Stomach (tissue), 9 donors: Measurements from ENCODE around the gene AGTRAP. TPM values are rescaled to one million over a fixed set of nuclear protein-coding genes. Genes with fewer than 3 reads are reported as not detected.

Source experiments
- DNase-seq, 2 donors: peaks; one replicate each; pipeline versions ENCODE4 v3.0.0 to v3.0.0-alpha.2; 2013 to 2019
- H3K27ac ChIP-seq, 5 donors: fragments of 200-600 bp in 4 of 5; sonication (generic) in 4 of 5; one replicate each; pipeline ENCODE4 v1.5.1; 2013 to 2019; ENCODE audit warnings: mild to moderate bottlenecking in 1 of 5, moderate library complexity in 1 of 5
- H3K27me3 ChIP-seq, 3 donors: fragments of 200-600 bp; sonication (generic); one replicate each; pipeline ENCODE4 v1.5.1; 2017 to 2019; ENCODE audit warnings: mixed run types in 1 of 3
- H3K36me3 ChIP-seq, 4 donors: fragments of 200-600 bp; sonication (generic); 1 replicate in 3 of 4; 2 replicates in 1 of 4; pipeline ENCODE4 v1.5.1; 2016 to 2019
- H3K4me1 ChIP-seq, 4 donors: fragments of 200-600 bp; sonication (generic); one replicate each; pipeline ENCODE4 v1.5.1; 2016 to 2019
- H3K4me3 ChIP-seq, 4 donors: fragments of 200-600 bp; sonication (generic) in 3 of 4; one replicate each; pipeline ENCODE4 v1.5.1; 2016 to 2019; ENCODE audit warnings: mild to moderate bottlenecking in 1 of 4
- H3K9me3 ChIP-seq, 4 donors: fragments of 200-600 bp; sonication (generic); one replicate each; pipeline ENCODE4 v1.5.1; 2016 to 2019
- EP300 ChIP-seq: sonication (generic); formaldehyde crosslinking; IDR thresholded peaks from one replicate; pipeline ENCODE4 v1.6.1; 2017; ENCODE audit warnings: antibody characterized with exemption
- POLR2A ChIP-seq, 4 donors: fragments of 450-650 bp; IDR thresholded peaks; one replicate each; pipeline ENCODE4 v1.6.1; 2016; ENCODE audit warnings: antibody characterized with exemption in 4 of 4, control low read depth in 2 of 4, mild to moderate bottlenecking in 1 of 4, moderate library complexity in 1 of 4
- POLR2AphosphoS5 ChIP-seq, 3 donors: sonication (generic); formaldehyde crosslinking; IDR thresholded peaks; one replicate each; pipeline ENCODE4 v1.6.1; 2016; ENCODE audit warnings: antibody characterized with exemption in 3 of 3
- WGBS, 5 donors: extraction: QIAGEN DNeasy Blood & Tissue Kit in 3 of 5; methylation state at CpG; one replicate each; pipeline versions ENCODE4 v1.1.5 to v1.1.7; 2013 to 2018; 5-methylcytosine and 5-hydroxymethylcytosine counted together
- intact Hi-C: fragments of 100-400 bp; cut with DNase I; formaldehyde crosslinking; loops from one replicate; pipeline ENCODE4 v1.15.1; 2023; ENCODE audit warnings: low total_unique reads
- polyA plus RNA-seq, 3 donors: library from polyadenylated mRNA; stranded (reverse); fragments of 200-250 nt; gene quantifications; one replicate each; pipeline ENCODE4 v1.2.3, GENCODE V29; 2013
- total RNA-seq, 5 donors: library from RNA; depleted of rRNA; stranded (reverse); fragments of >200 nt; gene quantifications; one replicate each; pipeline versions ENCODE4 v1.1.0 to v1.2.3, GENCODE V29; 2014 to 2016
- TF ChIP-seq, protein P1 (sequence below), 7 experiments: fragments of 450-650 bp in 4 of 7; fragments of 200-600 bp in 3 of 7; sonication (generic) in 3 of 7; IDR thresholded peaks; one replicate each; pipeline ENCODE4 v1.5.1; 2016 to 2019; ENCODE audit warnings: antibody characterized with exemption in 7 of 7, control low read depth in 2 of 7, mild to moderate bottlenecking in 1 of 7
- donor health status: healthy with polysubstance abuse.
- donor health status: Bipolar disorder and iron deficiency.
- donor health status: healthy.

AGTRAP gene
- total and polyA plus RNA-seq, 8 donors = 4.1 to 76.3 (median 30.2) TPM

GRCh38 chr1:11753555-11754208 lies 17.7 kb downstream of the AGTRAP start:
- no peaks in the 10 kb centered on the region for H3K9me3 ChIP-seq
- intact Hi-C loops = no loop called here
- H3K36me3 ChIP-seq = peaks cover 9 to 29% (median 28%) of the 10 kb centered on the region in 4 donors
- peaks cover 0 to 8% (median 2%) of the 10 kb centered on the region in 4 donors for H3K4me1 ChIP-seq
- DNase-seq = no peak
- TF ChIP-seq POLR2AphosphoS5 (IDR thresholded peaks at IDR 0.05) (no peak), EP300 (no peak), POLR2A (IDR thresholded peaks at IDR 0.05) (no peak)
- TF ChIP-seq, protein P1, sequence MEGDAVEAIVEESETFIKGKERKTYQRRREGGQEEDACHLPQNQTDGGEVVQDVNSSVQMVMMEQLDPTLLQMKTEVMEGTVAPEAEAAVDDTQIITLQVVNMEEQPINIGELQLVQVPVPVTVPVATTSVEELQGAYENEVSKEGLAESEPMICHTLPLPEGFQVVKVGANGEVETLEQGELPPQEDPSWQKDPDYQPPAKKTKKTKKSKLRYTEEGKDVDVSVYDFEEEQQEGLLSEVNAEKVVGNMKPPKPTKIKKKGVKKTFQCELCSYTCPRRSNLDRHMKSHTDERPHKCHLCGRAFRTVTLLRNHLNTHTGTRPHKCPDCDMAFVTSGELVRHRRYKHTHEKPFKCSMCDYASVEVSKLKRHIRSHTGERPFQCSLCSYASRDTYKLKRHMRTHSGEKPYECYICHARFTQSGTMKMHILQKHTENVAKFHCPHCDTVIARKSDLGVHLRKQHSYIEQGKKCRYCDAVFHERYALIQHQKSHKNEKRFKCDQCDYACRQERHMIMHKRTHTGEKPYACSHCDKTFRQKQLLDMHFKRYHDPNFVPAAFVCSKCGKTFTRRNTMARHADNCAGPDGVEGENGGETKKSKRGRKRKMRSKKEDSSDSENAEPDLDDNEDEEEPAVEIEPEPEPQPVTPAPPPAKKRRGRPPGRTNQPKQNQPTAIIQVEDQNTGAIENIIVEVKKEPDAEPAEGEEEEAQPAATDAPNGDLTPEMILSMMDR (IDR thresholded peaks at IDR 0.05) = no peak
- H3K4me3 ChIP-seq = no peak overlapping the region
- H3K27ac ChIP-seq = no peak overlapping the region
- 39 to 59% (median 49%) methylated on average over 7 of the region's 7 CpGs for WGBS, 5 donors
- H3K27me3 ChIP-seq = peaks cover 0 to 1% (median 0%) of the 10 kb centered on the region in 3 donors

- peaks cover 0 to 4% (median 3%) of the 10 kb centered on the region in 4 donors for H3K4me1 ChIP-seq
- no peak overlapping the region for H3K27ac ChIP-seq
- WGBS, 5 donors = 89 to 100% (median 98%) methylated on average over 1 of the region's 1 CpG
- no peaks in the 10 kb centered on the region for H3K9me3 ChIP-seq
- H3K36me3 ChIP-seq = no peaks in the 10 kb centered on the region
- DNase-seq = no peak
- TF ChIP-seq, protein P1 (IDR thresholded peaks at IDR 0.05) = no peak
- TF ChIP-seq POLR2AphosphoS5 (IDR thresholded peaks at IDR 0.05) = no peak
- no peak for TF ChIP-seq POLR2A (IDR thresholded peaks at IDR 0.05)
- no peak for TF ChIP-seq EP300
- intact Hi-C loops = no loop called here
- H3K4me3 ChIP-seq = no peak overlapping the region
- H3K27me3 ChIP-seq = peaks cover 0 to 26% (median 10%) of the 10 kb centered on the region in 3 donors
Measured at GRCh38 chr1:11757047-11757446, 21.1 kb downstream of the AGTRAP start.

GRCh38 chr1:11759791-11760190 lies 23.9 kb downstream of the AGTRAP start:
- TF ChIP-seq EP300 (no peak), POLR2A (IDR thresholded peaks at IDR 0.05) (no peak), POLR2AphosphoS5 (IDR thresholded peaks at IDR 0.05) (no peak)
- TF ChIP-seq, protein P1 (IDR thresholded peaks at IDR 0.05) = no peak
- WGBS, 5 donors = 88 to 95% (median 90%) methylated on average over 4 of the region's 4 CpGs
- H3K9me3 ChIP-seq = no peaks in the 10 kb centered on the region

DNA sequence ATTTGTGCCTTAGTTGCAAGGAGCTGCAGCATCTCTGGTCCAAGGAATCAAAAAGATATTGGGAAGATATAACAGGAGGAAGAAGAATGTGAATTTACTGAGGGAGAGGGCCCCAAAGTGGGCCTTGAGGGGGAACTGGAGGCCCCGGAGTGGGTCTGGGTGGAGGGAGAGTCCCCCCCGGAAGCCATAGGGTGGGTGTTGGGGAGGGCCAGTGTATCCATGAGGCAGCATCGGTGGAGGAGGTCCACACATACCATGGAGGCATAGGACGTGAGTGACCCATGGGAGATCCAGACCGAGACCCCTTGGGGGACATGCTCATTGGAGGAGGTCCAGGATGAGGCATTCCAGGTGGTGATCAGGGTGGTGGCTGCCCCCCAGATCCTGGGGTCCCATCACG lies 25.3 kb downstream of the AGTRAP start:
- DNase-seq = no peak
- intact Hi-C loops = no loop called here
- TF ChIP-seq, protein P1 (IDR thresholded peaks at IDR 0.05) = no peak
- TF ChIP-seq EP300 (no peak), POLR2AphosphoS5 (IDR thresholded peaks at IDR 0.05) (no peak), POLR2A (IDR thresholded peaks at IDR 0.05) (no peak)
- Histone ChIP-seq H3K27ac (no peak overlapping the region), H3K4me1 (peaks cover 0 to 8% (median 6%) of the 10 kb centered on the region in 4 donors), H3K4me3 (no peak overlapping the region), H3K36me3 (no peaks in the 10 kb centered on the region), H3K27me3 (peaks cover 0 to 50% (median 16%) of the 10 kb centered on the region in 3 donors), H3K9me3 (no peaks in the 10 kb centered on the region)
- WGBS, 5 donors = 86 to 92% (median 88%) methylated on average over 5 to 6 of the region's 6 CpGs

More at GRCh38 chr1:11759791-11760190, 23.9 kb downstream of the AGTRAP start:
- no peak for DNase-seq
- Histone ChIP-seq H3K27ac (no peak overlapping the region), H3K4me1 (peaks cover 0 to 8% (median 6%) of the 10 kb centered on the region in 4 donors), H3K4me3 (no peak overlapping the region), H3K27me3 (peaks cover 0 to 42% (median 16%) of the 10 kb centered on the region in 3 donors), H3K36me3 (no peaks in the 10 kb centered on the region)
- intact Hi-C loops = no loop called here
